ENCODE measurements around the gene ATRN. TPM values are rescaled to one million over a fixed set of nuclear protein-coding genes. Genes with fewer than 3 reads are reported as not detected.
A peak's percentile ranks its signal among the peaks of the same experiment; 100 is the strongest.

The ATRN gene
- total RNA-seq, 1 donor from 2014 or later = 11.9 TPM

GRCh38 chr20:3652676-3653596, 182.1 kb downstream of the ATRN start:
- no peak overlapping the region for H3K4me3 Mint-ChIP-seq
- DNase-seq (ENCODE audit: low spot score) = no peak
- H3K4me1 Mint-ChIP-seq (ENCODE audit: low read depth) = peaks cover 16% of the 10 kb centered on the region
- no peaks in the 10 kb centered on the region for H3K9me3 Mint-ChIP-seq
- no peaks in the 10 kb centered on the region for H3K36me3 Mint-ChIP-seq (ENCODE audit: low read depth)
- no peak overlapping the region for H3K27ac Mint-ChIP-seq
- peaks cover 8% of the 10 kb centered on the region for H3K27me3 Mint-ChIP-seq (ENCODE audit: insufficient read depth)
- intact Hi-C loops (cut with micrococcal nuclease) = no loop called here

GRCh38 chr20:3653921-3654320, 183.1 kb downstream of the ATRN start:
- H3K27me3 Mint-ChIP-seq (ENCODE audit: insufficient read depth) = peaks cover 8% of the 10 kb centered on the region
- no peak overlapping the region for H3K4me3 Mint-ChIP-seq
- intact Hi-C loops (cut with micrococcal nuclease) = no loop called here
- no peaks in the 10 kb centered on the region for H3K36me3 Mint-ChIP-seq (ENCODE audit: low read depth)
- no peaks in the 10 kb centered on the region for H3K9me3 Mint-ChIP-seq
- no peak overlapping the region for H3K27ac Mint-ChIP-seq
- no peak for DNase-seq (ENCODE audit: low spot score)
- H3K4me1 Mint-ChIP-seq (ENCODE audit: low read depth) = peaks cover 19% of the 10 kb centered on the region

DNA sequence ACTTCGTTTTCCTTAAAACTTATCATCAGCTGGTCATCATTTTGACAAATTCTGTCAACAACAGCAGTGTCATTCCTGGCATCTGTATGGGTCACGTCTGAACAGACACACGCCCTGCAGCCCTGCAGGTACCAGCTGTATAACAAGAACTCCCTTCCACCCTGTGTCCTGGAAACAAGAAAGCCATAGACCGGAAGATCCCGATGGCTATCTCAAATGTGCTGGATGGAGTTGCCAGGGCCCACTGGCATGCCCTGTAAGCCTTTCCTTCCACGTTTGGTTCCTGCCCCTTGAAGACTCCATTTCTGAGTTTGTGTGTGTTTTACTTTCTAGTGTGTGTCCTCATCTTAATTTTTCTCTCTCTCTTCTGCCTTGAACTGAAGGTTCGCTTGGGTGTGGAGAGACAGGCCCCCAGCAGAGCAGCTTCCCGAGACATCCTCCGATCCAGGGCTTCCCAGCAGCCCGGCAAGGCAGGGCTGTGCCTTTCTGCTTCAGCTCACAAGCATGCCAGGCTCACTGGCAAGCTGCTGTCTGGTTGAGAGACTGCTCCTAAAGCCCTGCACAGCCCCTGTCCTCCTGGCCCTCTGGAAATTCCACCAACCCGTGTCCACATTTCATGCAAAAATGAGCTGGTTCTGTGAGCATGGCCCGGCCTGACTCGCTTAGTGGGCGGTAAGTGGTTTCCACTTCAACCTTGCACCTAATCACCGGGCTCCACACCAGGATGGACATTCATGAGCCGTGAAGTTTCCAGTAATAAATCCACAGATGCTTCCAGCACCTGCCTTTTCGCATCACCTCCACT, 183.7 kb downstream of the ATRN start:
- no peak overlapping the region for H3K4me3 Mint-ChIP-seq
- no peaks in the 10 kb centered on the region for H3K9me3 Mint-ChIP-seq
- no peak overlapping the region for H3K27ac Mint-ChIP-seq
- no peaks in the 10 kb centered on the region for H3K36me3 Mint-ChIP-seq (ENCODE audit: low read depth)
- H3K4me1 Mint-ChIP-seq (ENCODE audit: low read depth) = peaks cover 26% of the 10 kb centered on the region
- intact Hi-C loops (cut with micrococcal nuclease) = no loop called here
- H3K27me3 Mint-ChIP-seq (ENCODE audit: insufficient read depth) = peaks cover 10% of the 10 kb centered on the region
- DNase-seq (ENCODE audit: low spot score) = no peak

DNA sequence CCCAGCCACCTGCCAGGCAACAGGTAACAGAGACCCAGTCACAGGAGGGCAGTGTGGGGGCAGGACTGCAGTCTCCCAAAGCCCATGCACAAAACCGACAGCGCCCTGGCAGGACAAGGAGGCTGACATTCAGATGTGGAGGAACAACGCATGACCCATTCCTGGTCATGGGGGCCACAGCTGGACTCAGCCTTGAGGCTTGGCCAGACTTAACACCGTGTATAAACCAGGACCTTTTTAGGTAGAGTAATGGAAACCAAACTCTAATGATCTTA, 184.2 kb downstream of the ATRN start:
- no peaks in the 10 kb centered on the region for H3K36me3 Mint-ChIP-seq (ENCODE audit: low read depth)
- H3K27me3 Mint-ChIP-seq (ENCODE audit: insufficient read depth) = peaks cover 12% of the 10 kb centered on the region
- no peak for DNase-seq (ENCODE audit: low spot score)
- no peaks in the 10 kb centered on the region for H3K9me3 Mint-ChIP-seq
- peaks cover 28% of the 10 kb centered on the region for H3K4me1 Mint-ChIP-seq (ENCODE audit: low read depth)
- H3K4me3 Mint-ChIP-seq = no peak overlapping the region
- intact Hi-C loops (cut with micrococcal nuclease) = no loop called here
- no peak overlapping the region for H3K27ac Mint-ChIP-seq

DNA sequence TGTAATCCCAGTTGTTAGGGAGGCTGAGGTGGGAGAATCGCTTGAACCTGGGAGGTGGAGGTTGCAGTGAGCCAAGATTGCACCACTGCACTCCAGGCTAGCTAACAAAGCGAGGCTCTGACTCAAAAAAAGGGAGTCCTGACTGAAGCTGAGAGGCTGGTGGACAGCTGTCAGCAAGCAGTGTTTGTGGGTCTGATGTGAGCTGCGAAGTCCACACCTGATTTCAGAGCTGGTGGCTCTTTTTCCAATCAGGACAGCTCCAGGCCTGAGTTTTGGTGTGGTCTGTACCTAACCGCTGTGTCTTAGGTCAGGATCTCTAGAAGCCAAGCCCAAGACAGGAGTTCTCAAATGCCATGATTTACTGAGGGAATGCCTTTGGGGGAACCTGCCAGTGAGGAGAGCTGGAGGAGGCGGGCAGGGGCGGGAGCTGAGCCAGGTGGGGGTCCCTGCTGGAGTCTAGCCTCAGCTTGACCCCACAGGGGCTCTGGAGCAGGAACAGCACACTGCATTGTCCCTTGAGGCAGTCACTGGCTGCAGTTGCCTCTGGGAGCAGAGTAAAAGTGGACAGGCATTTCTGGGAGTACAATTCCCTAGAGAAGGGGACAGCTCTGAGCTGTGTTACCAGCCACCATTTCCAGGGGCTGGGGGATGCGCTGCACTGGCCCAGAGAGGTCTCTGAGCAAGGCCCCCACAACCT, 187.3 kb downstream of the ATRN start:
- peaks cover 21% of the 10 kb centered on the region for H3K4me1 Mint-ChIP-seq (ENCODE audit: low read depth)
- H3K4me3 Mint-ChIP-seq = no peak overlapping the region

DNA sequence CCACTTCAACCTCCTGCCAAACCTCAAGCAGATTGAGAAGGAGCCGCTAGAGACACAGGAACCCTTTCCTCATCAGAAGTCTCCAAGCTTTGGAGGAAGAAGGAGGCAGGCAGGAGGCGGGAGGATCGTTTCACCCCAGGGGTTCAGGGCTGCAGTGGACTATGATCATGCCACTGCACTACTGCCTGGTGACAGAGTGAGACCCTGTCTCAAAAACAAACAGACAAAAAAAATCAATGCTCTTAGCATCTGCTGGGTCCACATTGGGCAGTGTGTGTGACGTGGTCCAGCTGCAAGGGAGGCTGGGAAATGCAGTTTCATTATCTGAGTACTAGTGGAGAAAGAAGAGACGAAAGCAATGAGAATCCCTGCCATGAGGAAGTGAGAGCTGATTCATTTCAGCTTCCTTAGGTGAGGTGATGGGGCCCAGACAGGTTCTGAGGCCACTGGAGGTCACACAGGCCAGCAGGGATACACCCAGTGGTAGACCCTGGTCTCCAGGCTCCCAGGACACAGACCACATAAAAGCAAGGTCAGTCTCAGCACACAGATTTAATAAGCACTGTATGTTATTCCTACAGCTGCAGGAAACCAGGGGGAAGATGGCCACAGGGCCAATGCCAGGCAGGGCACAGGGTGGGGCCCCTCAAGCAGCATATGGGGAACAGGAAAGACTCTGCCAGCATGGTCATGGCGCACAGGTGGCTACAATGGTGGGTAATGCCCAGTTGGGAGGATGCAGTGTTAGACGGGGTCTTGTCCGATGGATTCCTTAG, 188.1 kb downstream of the ATRN start:
- no peaks in the 10 kb centered on the region for H3K36me3 Mint-ChIP-seq (ENCODE audit: low read depth)
- peak overlapping the region; percentile 21 for H3K4me3 Mint-ChIP-seq
- peaks cover 37% of the 10 kb centered on the region for H3K27me3 Mint-ChIP-seq (ENCODE audit: insufficient read depth)
- intact Hi-C loops (cut with micrococcal nuclease) = no loop called here
- DNase-seq (ENCODE audit: low spot score) = no peak
- peaks cover 13% of the 10 kb centered on the region for H3K4me1 Mint-ChIP-seq (ENCODE audit: low read depth)
- H3K9me3 Mint-ChIP-seq = no peaks in the 10 kb centered on the region
- no peak overlapping the region for H3K27ac Mint-ChIP-seq

More for the DNA sequence above, 187.3 kb downstream of the ATRN start:
- Mint-ChIP-seq H3K9me3 (no peaks in the 10 kb centered on the region), H3K27ac (no peak overlapping the region), H3K36me3 (ENCODE audit: low read depth) (no peaks in the 10 kb centered on the region), H3K27me3 (ENCODE audit: insufficient read depth) (peaks cover 33% of the 10 kb centered on the region)
- intact Hi-C loops (cut with micrococcal nuclease) = no loop called here
- no peak for DNase-seq (ENCODE audit: low spot score)

DNA sequence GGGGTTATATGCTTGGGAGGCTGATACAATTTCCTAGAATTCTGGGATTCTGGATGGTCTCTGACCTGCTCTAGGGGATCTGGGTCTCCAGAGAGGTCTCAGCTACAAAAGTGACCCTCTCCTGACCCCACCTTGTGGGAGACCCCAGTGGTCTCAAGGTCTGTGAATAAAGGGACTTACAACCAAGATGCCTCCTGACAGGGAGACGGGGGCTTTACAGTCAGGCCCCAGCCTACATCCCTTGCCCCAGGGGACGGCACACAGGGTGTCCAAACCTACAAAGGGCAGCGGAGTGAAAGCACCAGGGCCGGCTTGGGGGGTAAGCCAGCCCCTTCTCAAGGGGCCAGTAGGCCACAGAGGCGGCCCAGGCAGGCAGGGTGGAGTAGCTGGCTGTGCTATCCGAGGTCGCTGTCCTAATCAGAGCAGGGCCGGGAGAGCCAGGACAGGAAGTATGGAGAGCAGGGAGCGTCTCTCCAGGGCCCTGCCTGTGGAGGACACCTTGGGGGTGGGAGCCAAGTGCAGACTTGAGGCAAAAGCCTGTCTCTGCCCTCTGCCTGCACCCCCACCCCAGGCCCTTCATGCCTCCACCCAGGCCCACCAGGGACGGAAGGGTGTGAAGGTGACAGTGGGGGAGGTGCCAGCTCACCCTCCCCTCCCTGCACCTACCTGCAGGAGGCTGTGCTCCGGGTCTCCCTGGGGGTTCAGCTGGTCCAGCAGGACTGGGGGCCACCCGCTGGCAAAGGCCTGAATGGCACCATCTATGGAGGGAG, 188.9 kb downstream of the ATRN start:
- no peak for DNase-seq (ENCODE audit: low spot score)
- no peaks in the 10 kb centered on the region for H3K9me3 Mint-ChIP-seq
- no peaks in the 10 kb centered on the region for H3K36me3 Mint-ChIP-seq (ENCODE audit: low read depth)
- peaks cover 45% of the 10 kb centered on the region for H3K27me3 Mint-ChIP-seq (ENCODE audit: insufficient read depth)
- H3K4me3 Mint-ChIP-seq = no peak overlapping the region
- intact Hi-C loops (cut with micrococcal nuclease) = no loop called here
- H3K4me1 Mint-ChIP-seq (ENCODE audit: low read depth) = peaks cover 12% of the 10 kb centered on the region
- no peak overlapping the region for H3K27ac Mint-ChIP-seq

DNA sequence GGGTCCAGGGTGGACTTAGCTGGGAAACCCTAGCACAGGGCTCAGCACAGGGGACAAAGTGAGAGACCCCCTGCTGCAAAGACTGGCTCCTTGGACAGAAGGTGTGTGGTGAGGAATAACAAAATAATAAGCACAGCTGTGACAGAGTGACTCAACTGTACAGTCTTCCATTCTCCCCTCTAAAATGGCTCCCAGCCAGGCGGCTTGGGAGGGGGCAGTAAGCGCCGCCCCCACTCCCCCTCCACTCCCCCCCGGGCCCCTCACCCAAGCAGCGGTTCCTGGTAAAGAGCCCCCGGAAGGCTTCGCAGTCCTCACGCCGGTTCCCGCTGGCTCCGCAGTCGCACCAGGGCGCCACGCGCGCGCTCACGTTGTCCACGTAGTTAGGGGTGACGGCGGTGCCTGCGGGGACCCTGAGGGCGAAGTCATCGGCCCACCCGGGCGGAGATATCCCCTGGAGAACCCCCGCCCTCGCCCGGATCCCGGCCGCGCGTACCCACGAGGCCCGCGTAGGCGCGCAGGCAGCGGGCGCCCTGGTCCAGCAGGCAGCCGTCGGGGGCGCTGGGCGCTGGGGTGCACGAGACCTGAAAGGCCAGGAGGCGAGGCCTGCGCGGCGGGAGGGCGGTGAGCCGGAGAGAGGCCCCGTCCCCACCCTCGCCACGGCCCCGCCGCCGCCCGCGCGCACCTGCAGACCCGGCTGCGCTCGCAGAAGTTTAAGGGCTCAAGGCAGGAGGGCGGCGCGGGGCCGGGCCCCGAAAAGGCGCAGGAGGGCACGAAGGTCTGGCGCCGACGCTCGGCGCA, 189.6 kb downstream of the ATRN start:
- Mint-ChIP-seq H3K27ac (no peak overlapping the region), H3K4me1 (ENCODE audit: low read depth) (peaks cover 19% of the 10 kb centered on the region), H3K36me3 (ENCODE audit: low read depth) (no peaks in the 10 kb centered on the region), H3K4me3 (no peak overlapping the region), H3K27me3 (ENCODE audit: insufficient read depth) (peaks cover 50% of the 10 kb centered on the region), H3K9me3 (no peaks in the 10 kb centered on the region)
- intact Hi-C loops (cut with micrococcal nuclease) = no loop called here
- DNase-seq (ENCODE audit: low spot score) = no peak

- Mint-ChIP-seq H3K4me3 (no peak overlapping the region), H3K9me3 (no peaks in the 10 kb centered on the region), H3K27ac (no peak overlapping the region), H3K36me3 (ENCODE audit: low read depth) (no peaks in the 10 kb centered on the region), H3K4me1 (ENCODE audit: low read depth) (peaks cover 27% of the 10 kb centered on the region), H3K27me3 (ENCODE audit: insufficient read depth) (peaks cover 55% of the 10 kb centered on the region)
- DNase-seq (ENCODE audit: low spot score) = no peak
- intact Hi-C loops (cut with micrococcal nuclease) = no loop called here
Measured at GRCh38 chr20:3661060-3661813, 190.4 kb downstream of the ATRN start.

GRCh38 chr20:3661814-3662665, 191.2 kb downstream of the ATRN start:
- Mint-ChIP-seq H3K27me3 (ENCODE audit: insufficient read depth) (peaks cover 58% of the 10 kb centered on the region), H3K4me1 (ENCODE audit: low read depth) (peaks cover 33% of the 10 kb centered on the region), H3K9me3 (no peaks in the 10 kb centered on the region), H3K27ac (no peak overlapping the region), H3K36me3 (ENCODE audit: low read depth) (peaks cover 1% of the 10 kb centered on the region), H3K4me3 (peak overlapping the region; percentile 53)
- DNase-seq (ENCODE audit: low spot score) = no peak
- intact Hi-C loops (cut with micrococcal nuclease) = no loop called here

Data from activated T-helper 1 cell treated with anti-CD3 and anti-CD28 coated beads, Interleukin-12 subunit alpha, Interleukin-12 subunit beta, Interleukin-2, Interleukin-4 antibody, amounts not matched to agents 30 ng/mL and 10 ng/mL and 1 ng/mL, durations not matched to agents 14 hours and 24 hours and 36 hours (primary cell).